ENCODE results near the gene SEMA3C.

DNA sequence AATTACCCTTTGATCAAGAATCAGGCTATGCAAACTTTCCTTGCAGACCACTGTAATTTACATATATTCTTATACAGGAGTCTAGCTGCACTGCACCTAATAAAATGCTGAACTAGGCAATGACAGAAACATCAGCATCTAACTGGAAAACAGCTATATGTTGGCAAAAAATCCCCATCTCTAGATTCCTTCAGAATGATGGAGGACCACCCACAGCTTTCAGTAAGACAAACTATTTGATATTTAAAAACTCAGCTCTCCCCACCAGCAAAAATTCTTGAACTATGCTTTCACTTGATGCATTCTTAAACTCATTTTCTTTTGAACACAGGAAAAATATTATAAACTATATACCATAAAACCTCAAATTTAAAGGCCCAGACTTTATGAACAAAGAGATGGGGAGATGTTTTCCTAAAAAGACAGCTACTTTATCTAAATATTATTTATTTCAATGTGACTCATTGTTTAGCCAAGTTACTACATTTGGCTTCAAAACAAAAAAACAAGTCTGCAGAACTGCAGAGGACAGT is 77.4 kb downstream of the SEMA3C start:
- TF ChIP-seq, protein P1, sequence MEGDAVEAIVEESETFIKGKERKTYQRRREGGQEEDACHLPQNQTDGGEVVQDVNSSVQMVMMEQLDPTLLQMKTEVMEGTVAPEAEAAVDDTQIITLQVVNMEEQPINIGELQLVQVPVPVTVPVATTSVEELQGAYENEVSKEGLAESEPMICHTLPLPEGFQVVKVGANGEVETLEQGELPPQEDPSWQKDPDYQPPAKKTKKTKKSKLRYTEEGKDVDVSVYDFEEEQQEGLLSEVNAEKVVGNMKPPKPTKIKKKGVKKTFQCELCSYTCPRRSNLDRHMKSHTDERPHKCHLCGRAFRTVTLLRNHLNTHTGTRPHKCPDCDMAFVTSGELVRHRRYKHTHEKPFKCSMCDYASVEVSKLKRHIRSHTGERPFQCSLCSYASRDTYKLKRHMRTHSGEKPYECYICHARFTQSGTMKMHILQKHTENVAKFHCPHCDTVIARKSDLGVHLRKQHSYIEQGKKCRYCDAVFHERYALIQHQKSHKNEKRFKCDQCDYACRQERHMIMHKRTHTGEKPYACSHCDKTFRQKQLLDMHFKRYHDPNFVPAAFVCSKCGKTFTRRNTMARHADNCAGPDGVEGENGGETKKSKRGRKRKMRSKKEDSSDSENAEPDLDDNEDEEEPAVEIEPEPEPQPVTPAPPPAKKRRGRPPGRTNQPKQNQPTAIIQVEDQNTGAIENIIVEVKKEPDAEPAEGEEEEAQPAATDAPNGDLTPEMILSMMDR (IDR thresholded peaks at IDR 0.05): no peak
- TF ChIP-seq POLR2A (IDR thresholded peaks at IDR 0.05): no peak
